Muscle layer of duodenum (tissue), 2 donors: ENCODE data around the gene KTN1.

Experiments
- H3K27ac ChIP-seq: one replicate; pipeline ENCODE4 v1.7.0; 2013; ENCODE audit warnings: mild to moderate bottlenecking, low read length
- H3K27me3 ChIP-seq: one replicate; pipeline ENCODE4 v1.7.0; 2013; ENCODE audit warnings: low read depth, mild to moderate bottlenecking, control low read depth, low read length
- H3K36me3 ChIP-seq, 2 donors: one replicate each; pipeline ENCODE4 v1.7.0; 2013; ENCODE audit warnings: low read length in 2 of 2, control low read depth in 1 of 2, mild to moderate bottlenecking in 1 of 2; ENCODE audit not compliant: insufficient read depth in 2 of 2, control insufficient read depth in 1 of 2
- H3K4me1 ChIP-seq, 2 donors: one replicate each; pipeline ENCODE4 v1.7.0; 2013; ENCODE audit warnings: low read length in 2 of 2, mild to moderate bottlenecking in 2 of 2, control low read depth in 1 of 2, moderate library complexity in 1 of 2; ENCODE audit not compliant: insufficient read depth in 2 of 2, control insufficient read depth in 1 of 2
- H3K4me3 ChIP-seq, 2 donors: one replicate each; pipeline ENCODE4 v1.7.0; 2013; ENCODE audit warnings: low read length in 2 of 2, low read depth in 1 of 2, mild to moderate bottlenecking in 1 of 2
- H3K9me3 ChIP-seq, 2 donors: one replicate each; pipeline ENCODE4 v1.7.0; 2013; ENCODE audit warnings: low read length in 2 of 2, control low read depth in 1 of 2, mild to moderate bottlenecking in 1 of 2; ENCODE audit not compliant: control insufficient read depth in 1 of 2
- donor health status: healthy.

KTN1 gene

DNA sequence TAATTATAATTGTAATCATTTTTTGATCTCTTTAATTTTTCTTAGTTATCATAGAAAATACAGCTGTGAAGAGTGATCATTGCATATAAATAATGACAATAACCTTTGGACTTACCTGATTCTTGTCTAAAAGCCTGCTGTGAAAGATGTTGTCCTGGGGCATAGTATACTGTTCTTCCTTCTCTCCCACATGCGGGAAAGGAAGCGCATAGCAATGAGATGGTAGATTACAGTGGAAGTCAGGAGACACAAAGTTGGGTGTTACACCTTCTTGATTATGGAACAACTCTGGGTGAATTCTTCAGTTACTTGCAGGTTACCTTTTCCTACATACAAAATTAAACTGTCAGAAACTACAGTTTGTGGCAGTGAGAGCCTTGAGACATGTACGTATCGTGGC is 140.8 kb downstream of the KTN1 start:
- H3K4me3 ChIP-seq: no peak overlapping the region
- no peaks in the 10 kb centered on the region for H3K27me3 ChIP-seq
- H3K9me3 ChIP-seq: no peaks in the 10 kb centered on the region
- no peaks in the 10 kb centered on the region for H3K36me3 ChIP-seq
- H3K27ac ChIP-seq: no peak overlapping the region
- no peaks in the 10 kb centered on the region for H3K4me1 ChIP-seq

GRCh38 chr14:55721353-55721752 is 141.3 kb downstream of the KTN1 start:
- Histone ChIP-seq H3K27me3 (no peaks in the 10 kb centered on the region), H3K9me3 (no peaks in the 10 kb centered on the region), H3K27ac (no peak overlapping the region), H3K4me3 (no peak overlapping the region), H3K4me1 (no peaks in the 10 kb centered on the region), H3K36me3 (no peaks in the 10 kb centered on the region)

GRCh38 chr14:55722054-55722453 is 142.0 kb downstream of the KTN1 start:
- Histone ChIP-seq H3K4me3 (no peak overlapping the region), H3K27ac (no peak overlapping the region), H3K27me3 (no peaks in the 10 kb centered on the region), H3K9me3 (no peaks in the 10 kb centered on the region), H3K36me3 (no peaks in the 10 kb centered on the region), H3K4me1 (no peaks in the 10 kb centered on the region)

DNA sequence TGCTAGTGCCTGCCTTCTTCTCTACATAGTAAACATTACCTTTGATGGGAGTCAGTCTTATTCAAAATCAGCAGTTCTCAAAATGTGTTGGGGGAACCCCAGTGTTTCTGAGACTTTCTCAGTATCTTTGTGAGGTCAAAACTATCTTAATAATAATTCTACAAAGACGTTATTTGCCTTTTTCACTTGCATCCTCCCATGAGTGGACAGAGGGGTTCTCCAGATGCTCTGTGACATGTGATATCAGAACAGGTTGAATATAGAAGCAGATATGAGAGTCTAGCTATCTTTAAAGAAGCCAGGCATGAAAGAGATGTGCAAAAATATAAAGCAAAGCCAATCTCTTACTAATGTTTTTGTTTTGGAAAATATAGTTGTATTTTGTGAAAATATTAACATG is 144.7 kb downstream of the KTN1 start:
- Histone ChIP-seq H3K36me3 (no peaks in the 10 kb centered on the region), H3K9me3 (no peaks in the 10 kb centered on the region), H3K4me3 (no peak overlapping the region), H3K27ac (no peak overlapping the region), H3K27me3 (no peaks in the 10 kb centered on the region), H3K4me1 (no peaks in the 10 kb centered on the region)

GRCh38 chr14:55730592-55731310 is 150.7 kb downstream of the KTN1 start:
- H3K4me3 ChIP-seq: no peak overlapping the region
- H3K36me3 ChIP-seq: no peaks in the 10 kb centered on the region
- H3K27me3 ChIP-seq: no peaks in the 10 kb centered on the region
- H3K9me3 ChIP-seq: no peaks in the 10 kb centered on the region
- no peak overlapping the region for H3K27ac ChIP-seq
- peaks cover 0 to 9% of the 10 kb centered on the region in 2 donors for H3K4me1 ChIP-seq

DNA sequence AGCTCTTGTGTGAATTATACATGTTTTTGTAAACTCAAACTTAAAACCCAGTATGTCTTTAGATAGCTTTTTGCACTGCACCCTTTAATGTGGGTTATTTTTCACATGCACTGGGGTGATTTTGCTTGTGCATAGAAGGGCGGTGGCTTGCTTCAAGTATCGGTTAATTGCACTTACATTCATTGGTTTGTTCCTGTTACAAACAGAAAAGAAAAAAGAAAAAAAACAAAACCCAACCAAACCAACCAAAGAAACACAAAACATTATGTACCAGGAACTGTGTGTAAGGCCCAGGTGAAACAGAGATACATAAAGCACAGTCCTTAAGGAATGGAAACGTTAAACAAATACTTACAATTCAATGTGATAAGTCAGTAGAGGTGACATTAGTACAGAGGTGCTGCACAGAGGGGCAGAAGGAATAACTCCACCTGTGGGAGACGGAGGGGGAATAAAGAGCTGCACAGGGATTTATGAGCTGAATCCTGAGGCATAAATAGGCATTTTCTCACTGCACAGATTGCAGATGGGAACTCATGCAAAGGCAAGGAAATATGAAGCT is 151.4 kb downstream of the KTN1 start:
- Histone ChIP-seq H3K4me3 (no peak overlapping the region), H3K27me3 (no peaks in the 10 kb centered on the region), H3K27ac (no peak overlapping the region), H3K36me3 (no peaks in the 10 kb centered on the region), H3K4me1 (peaks cover 0 to 9% of the 10 kb centered on the region in 2 donors), H3K9me3 (no peaks in the 10 kb centered on the region)

DNA sequence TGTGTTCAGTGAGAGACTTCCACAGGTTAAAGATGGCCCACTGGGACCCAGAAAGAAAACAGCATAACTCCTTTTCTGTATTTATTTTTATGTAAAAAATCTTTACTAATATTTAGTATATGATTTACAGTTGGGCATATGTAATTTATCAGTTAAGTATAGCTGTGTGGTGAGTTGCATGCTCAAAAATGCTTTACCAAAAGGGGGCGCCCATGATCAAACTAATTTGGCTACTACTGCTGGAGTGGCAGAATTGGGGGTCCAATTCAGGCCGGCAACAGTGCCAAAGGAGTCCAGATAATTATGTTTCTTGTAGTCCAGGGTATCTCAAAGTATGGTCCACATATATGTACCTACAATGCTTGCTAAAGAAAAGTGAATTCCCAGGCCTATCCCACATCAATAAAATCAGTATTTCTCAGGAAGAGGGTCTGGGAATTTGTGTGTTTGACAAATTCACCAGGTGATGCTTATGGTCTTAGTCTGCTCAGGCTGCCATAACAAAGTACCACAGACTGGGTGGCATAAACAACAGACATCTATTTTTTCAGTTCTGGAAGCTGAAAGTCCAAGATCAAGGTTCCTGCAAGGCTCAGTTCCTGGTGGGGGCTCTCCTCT is 152.0 kb downstream of the KTN1 start:
- Histone ChIP-seq H3K4me3 (no peak overlapping the region), H3K9me3 (no peaks in the 10 kb centered on the region), H3K27me3 (no peaks in the 10 kb centered on the region), H3K36me3 (no peaks in the 10 kb centered on the region), H3K27ac (no peak overlapping the region), H3K4me1 (peaks cover 0 to 9% of the 10 kb centered on the region in 2 donors)

DNA sequence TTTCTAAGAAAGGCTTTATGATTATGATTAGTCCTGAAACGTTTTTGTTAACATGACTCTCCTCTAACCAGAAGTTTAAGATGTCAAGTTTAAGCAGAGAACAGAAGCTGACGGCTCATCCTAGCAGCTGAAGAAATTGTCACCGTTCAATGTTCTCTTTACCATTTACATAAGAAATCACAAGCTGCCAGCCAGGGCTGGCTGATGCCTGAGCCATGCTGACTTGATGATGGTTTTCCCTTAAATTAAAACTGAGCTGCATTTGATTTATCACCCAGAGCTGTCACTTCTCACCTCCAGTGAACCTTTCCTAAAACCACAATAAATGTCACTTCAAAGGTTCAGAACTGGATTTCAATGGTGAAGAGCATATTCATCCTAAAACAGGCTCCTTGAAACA is 153.6 kb downstream of the KTN1 start:
- H3K9me3 ChIP-seq: no peaks in the 10 kb centered on the region
- H3K36me3 ChIP-seq: no peaks in the 10 kb centered on the region
- no peaks in the 10 kb centered on the region for H3K27me3 ChIP-seq
- no peak overlapping the region for H3K4me3 ChIP-seq
- H3K4me1 ChIP-seq: peaks cover 0 to 9% of the 10 kb centered on the region in 2 donors
- H3K27ac ChIP-seq: no peak overlapping the region
